Neutrophil (primary cell): Measurements from ENCODE around the gene MTRFR.
"Not testable (repeated sequence)": the region's sequence is repeated elsewhere in the genome, so short reads cannot be mapped to it uniquely, and the experiment has no call there.

Experiments used
- H3K27ac ChIP-seq: fragments of 200-600 bp; sonication (generic); 2 replicates; pipeline ENCODE4 v1.5.1; 2016; ENCODE audit warnings: mild to moderate bottlenecking, moderate library complexity
- H3K27me3 ChIP-seq: fragments of 200-600 bp; sonication (generic); 2 replicates; pipeline ENCODE4 v1.6.0; 2016; ENCODE audit warnings: mild to moderate bottlenecking
- H3K36me3 ChIP-seq: fragments of 200-600 bp; sonication (generic); 2 replicates; pipeline ENCODE4 v1.5.1; 2017
- H3K4me1 ChIP-seq, 2 experiments: fragments of 200-600 bp in 1 of 2; sonication (generic) in 1 of 2; 1 replicate in 1 of 2; 2 replicates in 1 of 2; pipeline versions ENCODE4 v1.5.1 to v1.6.1; 2013 to 2016; ENCODE audit warnings: low read depth in 1 of 2, low read length in 1 of 2, mild to moderate bottlenecking in 1 of 2, moderate library complexity in 1 of 2; ENCODE audit not compliant: control insufficient read depth in 1 of 2, insufficient read depth in 1 of 2
- H3K4me3 ChIP-seq, 2 experiments: fragments of 200-600 bp in 1 of 2; sonication (generic) in 1 of 2; 1 replicate in 1 of 2; 2 replicates in 1 of 2; pipeline ENCODE4 v1.5.1; 2013 to 2016; ENCODE audit warnings: low read depth in 1 of 2, low read length in 1 of 2, mild to moderate bottlenecking in 1 of 2, moderate library complexity in 1 of 2
- H3K9me3 ChIP-seq: fragments of 200-600 bp; sonication (generic); 2 replicates; pipeline ENCODE4 v1.5.1; 2016
- CTCF ChIP-seq: fragments of 200-600 bp; sonication (generic); IDR thresholded peaks from 2 replicates; pipeline ENCODE4 v1.5.1; 2016; ENCODE audit warnings: antibody characterized with exemption

Gene MTRFR

DNA sequence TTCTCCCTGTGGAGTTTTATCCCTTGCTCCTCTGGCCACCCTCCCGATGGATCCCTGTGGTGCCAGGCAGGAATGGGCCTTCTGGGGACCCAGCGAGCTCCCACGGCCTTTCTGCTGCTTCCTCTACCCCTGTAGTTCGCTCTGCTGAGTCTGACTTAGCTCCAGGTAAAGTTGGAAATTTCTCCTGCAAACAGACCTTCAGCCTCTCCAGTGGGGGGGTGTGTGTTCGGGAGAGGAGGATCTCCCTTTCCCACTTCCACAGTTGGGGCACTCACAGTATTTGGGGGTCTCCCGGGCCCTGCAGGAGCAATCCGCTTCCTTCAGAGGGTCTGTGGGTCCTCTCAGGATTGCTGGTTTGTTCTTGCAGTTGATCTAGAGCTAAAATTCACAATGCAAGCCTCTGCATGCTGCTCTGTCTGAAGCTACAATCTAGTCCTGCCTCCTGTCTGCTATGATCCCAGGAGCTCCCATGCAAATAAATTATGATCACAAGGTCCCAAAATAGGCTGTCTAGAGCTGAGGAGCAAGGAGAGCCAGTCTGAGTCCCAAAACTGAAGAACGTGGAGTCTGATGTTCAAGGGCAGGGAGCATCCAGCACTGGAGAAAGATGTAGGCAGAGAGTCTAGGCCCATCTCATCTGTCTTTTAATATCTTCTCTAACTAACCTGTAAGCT is 18.3 kb downstream of the MTRFR start:
- TF ChIP-seq CTCF: no peak

GRCh38 chr12:123252365-123252764 is 19.1 kb downstream of the MTRFR start:
- H3K27me3 ChIP-seq, H3K27ac ChIP-seq, H3K4me1 ChIP-seq, H3K4me3 ChIP-seq, H3K9me3 ChIP-seq: not testable (repeated sequence)
- peaks cover 49% of the 10 kb centered on the region for H3K36me3 ChIP-seq

More for the DNA sequence above, 18.3 kb downstream of the MTRFR start:
- Histone ChIP-seq H3K4me3 (no peak overlapping the region), H3K27me3 (no peaks in the 10 kb centered on the region), H3K27ac (no peak overlapping the region), H3K36me3 (peaks cover 42% of the 10 kb centered on the region), H3K9me3 (no peaks in the 10 kb centered on the region), H3K4me1 (peaks cover 0 to 6% of the 10 kb centered on the region in 2 experiments)

DNA sequence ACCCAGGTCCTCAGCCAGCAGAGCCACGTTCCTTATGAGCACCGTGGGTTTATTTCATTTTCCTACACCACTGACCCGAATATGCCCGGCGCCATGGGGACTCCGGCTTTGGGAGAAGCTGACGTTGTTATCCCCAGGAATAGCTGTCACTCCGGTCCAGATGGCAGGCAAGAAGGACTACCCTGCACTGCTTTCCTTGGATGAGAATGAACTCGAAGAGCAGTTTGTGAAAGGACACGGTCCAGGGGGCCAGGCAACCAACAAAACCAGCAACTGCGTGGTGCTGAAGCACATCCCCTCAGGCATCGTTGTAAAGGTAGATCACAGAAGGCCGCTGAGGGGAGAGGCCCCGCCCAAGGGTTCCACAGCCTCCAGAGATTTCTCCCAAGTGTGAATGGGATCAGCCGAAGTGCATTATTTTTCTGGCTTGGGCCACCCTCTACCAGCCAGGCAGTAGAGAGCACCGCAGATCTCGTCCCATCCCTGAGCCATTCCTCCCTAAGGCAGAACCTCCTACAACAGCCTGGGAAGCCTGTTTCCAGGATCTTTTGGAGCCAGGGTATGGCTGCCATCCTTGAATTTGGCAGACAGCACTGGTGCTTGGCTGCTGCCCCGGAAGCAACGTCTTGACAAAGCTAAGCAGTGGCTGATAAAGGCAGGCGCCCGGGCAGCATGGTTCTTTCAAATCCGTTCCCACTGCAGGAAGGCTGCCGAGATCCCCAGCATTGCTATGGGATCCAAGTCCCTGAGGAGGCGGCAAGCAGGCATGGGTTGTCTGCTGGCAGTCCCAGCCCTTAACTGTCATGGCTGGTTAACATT is 20.6 kb downstream of the MTRFR start:
- Histone ChIP-seq H3K36me3 (peaks cover 54% of the 10 kb centered on the region), H3K27ac (no peak overlapping the region), H3K4me1 (peaks cover 0 to 6% of the 10 kb centered on the region in 2 experiments), H3K9me3 (no peaks in the 10 kb centered on the region), H3K4me3 (no peak overlapping the region), H3K27me3 (no peaks in the 10 kb centered on the region)
- no peak for TF ChIP-seq CTCF

- Histone ChIP-seq H3K4me1 (peaks cover 0 to 6% of the 10 kb centered on the region in 2 experiments), H3K27ac (no peak overlapping the region), H3K36me3 (peaks cover 51% of the 10 kb centered on the region), H3K9me3 (no peaks in the 10 kb centered on the region), H3K27me3 (no peaks in the 10 kb centered on the region), H3K4me3 (no peak overlapping the region)
- TF ChIP-seq CTCF: no peak
Observed at GRCh38 chr12:123254853-123255446, 21.7 kb downstream of the MTRFR start.

DNA sequence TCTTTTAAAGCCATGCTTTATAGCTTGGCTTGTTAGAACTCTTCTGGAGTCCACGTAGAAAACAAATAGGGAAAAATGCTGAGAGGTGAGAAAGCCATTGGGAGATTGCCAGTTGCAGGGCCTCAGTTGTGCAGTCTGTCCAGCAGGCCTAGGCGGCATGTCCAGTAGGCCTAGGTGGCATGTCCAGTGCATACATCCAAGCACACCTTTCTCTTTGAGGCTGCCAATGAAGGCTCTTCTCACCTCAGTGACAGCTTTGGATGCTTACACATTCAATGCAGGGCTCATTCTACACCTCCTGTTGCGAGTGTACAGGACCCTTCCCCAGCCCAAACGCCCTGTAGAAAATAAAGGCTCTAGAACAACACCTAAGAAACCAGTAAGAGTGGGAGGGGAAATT is 25.4 kb downstream of the MTRFR start:
- H3K4me3 ChIP-seq: no peak overlapping the region
- peaks cover 58% of the 10 kb centered on the region for H3K36me3 ChIP-seq

More for the DNA sequence above, 25.4 kb downstream of the MTRFR start:
- Histone ChIP-seq H3K4me1 (no peaks in the 10 kb centered on the region), H3K9me3 (no peaks in the 10 kb centered on the region), H3K27me3 (no peaks in the 10 kb centered on the region), H3K27ac (no peak overlapping the region)
- no peak for TF ChIP-seq CTCF
